AG04449 (cell line): ENCODE data around the gene MCU.
A peak's percentile ranks its signal among the peaks of the same experiment; 100 is the strongest.

Source experiments
- CTCF ChIA-PET: fragments of 350-600 bp; formaldehyde crosslinking; extraction: SDS; loops from one replicate; lab custom pipeline; 2021; ENCODE audit warnings: antibody characterized with exemption; lab: Yijun Ruan, JAX
- POLR2A ChIA-PET: fragments of 400-600, 350-600 bp; formaldehyde crosslinking; extraction: SDS; loops from one replicate; lab custom pipeline; 2020; ENCODE audit warnings: antibody characterized with exemption, inconsistent platforms; lab: Yijun Ruan, JAX
- DNase-seq: peaks from one replicate; pipeline ENCODE4 v3.0.0-alpha.2; 2010; ENCODE audit warnings: low read depth, low spot score
- H3K4me3 ChIP-seq: 2 replicates; pipeline ENCODE4 v1.5.1; 2011; ENCODE audit warnings: low read depth, mild to moderate bottlenecking, control low read depth, low read length
- TF ChIP-seq, protein P1 (sequence below): IDR thresholded peaks from one replicate; pipeline ENCODE4 v1.5.1; 2011; ENCODE audit warnings: mild to moderate bottlenecking, moderate library complexity, low read length, control low read depth, inconsistent platforms; ENCODE audit not compliant: insufficient read depth; ENCODE audit errors: missing control alignments

MCU gene

GRCh38 chr10:72690071-72690755 is 1.7 kb upstream of the MCU start:
- no peak for DNase-seq
- ChIA-PET CTCF (interaction anchor here (2.1 kb wide), 1 partner anchor 10 kb away, joined by 8 read pairs; no protein-coding TSS in a partner anchor), POLR2A (interaction anchor here (1.1 kb wide), 1 partner anchor 123 kb away, joined by 3 read pairs; no protein-coding TSS in a partner anchor)
- TF ChIP-seq, protein P1, sequence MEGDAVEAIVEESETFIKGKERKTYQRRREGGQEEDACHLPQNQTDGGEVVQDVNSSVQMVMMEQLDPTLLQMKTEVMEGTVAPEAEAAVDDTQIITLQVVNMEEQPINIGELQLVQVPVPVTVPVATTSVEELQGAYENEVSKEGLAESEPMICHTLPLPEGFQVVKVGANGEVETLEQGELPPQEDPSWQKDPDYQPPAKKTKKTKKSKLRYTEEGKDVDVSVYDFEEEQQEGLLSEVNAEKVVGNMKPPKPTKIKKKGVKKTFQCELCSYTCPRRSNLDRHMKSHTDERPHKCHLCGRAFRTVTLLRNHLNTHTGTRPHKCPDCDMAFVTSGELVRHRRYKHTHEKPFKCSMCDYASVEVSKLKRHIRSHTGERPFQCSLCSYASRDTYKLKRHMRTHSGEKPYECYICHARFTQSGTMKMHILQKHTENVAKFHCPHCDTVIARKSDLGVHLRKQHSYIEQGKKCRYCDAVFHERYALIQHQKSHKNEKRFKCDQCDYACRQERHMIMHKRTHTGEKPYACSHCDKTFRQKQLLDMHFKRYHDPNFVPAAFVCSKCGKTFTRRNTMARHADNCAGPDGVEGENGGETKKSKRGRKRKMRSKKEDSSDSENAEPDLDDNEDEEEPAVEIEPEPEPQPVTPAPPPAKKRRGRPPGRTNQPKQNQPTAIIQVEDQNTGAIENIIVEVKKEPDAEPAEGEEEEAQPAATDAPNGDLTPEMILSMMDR, result no peak
- no peak overlapping the region for H3K4me3 ChIP-seq

- TF ChIP-seq, protein P1, result no peak
- CTCF ChIA-PET, result interaction anchor here (1.1 to 6.1 kb wide), 4 partner anchors 10 to 143 kb away, joined by 3 to 98 read pairs (median 6); no protein-coding TSS in a partner anchor
- peak overlapping the region; percentile 85 for H3K4me3 ChIP-seq
- POLR2A ChIA-PET, result interaction anchor here (0.6 to 1.0 kb wide), 12 partner anchors 9 to 165 kb away, joined by 3 to 7 read pairs (median 3); partner anchors contain the start of gene MICU1
- no peak for DNase-seq
Observed at GRCh38 chr10:72691470-72691862, 477 bp upstream of the MCU start.

- H3K4me3 ChIP-seq, result peak overlapping the region; percentile 85
- ChIA-PET CTCF (interaction anchor here (0.8 to 6.1 kb wide), 7 partner anchors 13 to 351 kb away, joined by 3 to 98 read pairs (median 4); no protein-coding TSS in a partner anchor), POLR2A (interaction anchor here (0.6 to 1.4 kb wide), 4 partner anchors 13 to 424 kb away, joined by 3 read pairs; no protein-coding TSS in a partner anchor)
- TF ChIP-seq, protein P1, result no peak
- DNase-seq, result no peak
Observed at GRCh38 chr10:72692744-72692993, 726 bp downstream of the MCU start.

- POLR2A ChIA-PET, result interaction anchor here (0.6 to 1.4 kb wide), 4 partner anchors 13 to 424 kb away, joined by 3 read pairs; no protein-coding TSS in a partner anchor
- DNase-seq, result no peak
- peak overlapping the region; percentile 85 for H3K4me3 ChIP-seq
- CTCF ChIA-PET, result interaction anchor here (0.8 to 6.1 kb wide), 7 partner anchors 141 to 352 kb away, joined by 3 to 98 read pairs (median 4); no protein-coding TSS in a partner anchor
- TF ChIP-seq, protein P1, result no peak
Observed at GRCh38 chr10:72692994-72693781, 1.2 kb downstream of the MCU start.

- no peak for DNase-seq
- TF ChIP-seq, protein P1, result peak; percentile 45
- POLR2A ChIA-PET, result no interaction called here
Observed at GRCh38 chr10:72694476-72695369, 2.8 kb downstream of the MCU start.

More at GRCh38 chr10:72694476-72695369, 2.8 kb downstream of the MCU start:
- CTCF ChIA-PET, result interaction anchor here (0.8 to 6.1 kb wide), 8 partner anchors 15 to 177 kb away, joined by 3 to 98 read pairs (median 4); no protein-coding TSS in a partner anchor
- H3K4me3 ChIP-seq, result peak overlapping the region; percentile 10
